GM23338 (cell line): ENCODE measurements around the gene PCDHGA4.
"Not testable (repeated sequence)": the region's sequence is repeated elsewhere in the genome, so short reads cannot be mapped to it uniquely, and the experiment has no call there.

Experiments
- CREB1 ChIP-seq: fragments of 250-450 bp; sonication (Bioruptor Pico); IDR thresholded peaks from 2 replicates; pipeline ENCODE4 v1.5.0; 2020; ENCODE audit warnings: low read depth, mild to moderate bottlenecking, moderate library complexity
- EZH2 ChIP-seq: fragments of 200-600 bp; sonication (generic); IDR thresholded peaks from one replicate; pipeline ENCODE4 v1.8.0; 2017; ENCODE audit warnings: antibody characterized with exemption, mild to moderate bottlenecking, low read depth; ENCODE audit not compliant: unreplicated experiment
- EZH2phosphoT487 ChIP-seq: fragments of 200-600 bp; sonication (generic); IDR thresholded peaks from one replicate; pipeline ENCODE4 v1.8.1; 2018; ENCODE audit warnings: antibody characterized with exemption; ENCODE audit not compliant: unreplicated experiment
- JUNB ChIP-seq: IDR thresholded peaks from one replicate; pipeline ENCODE4 v1.6.1; 2016; ENCODE audit warnings: antibody characterized with exemption; ENCODE audit not compliant: unreplicated experiment
- NANOG ChIP-seq: IDR thresholded peaks from 2 replicates; pipeline ENCODE4 v1.6.1; 2016; ENCODE audit warnings: antibody characterized with exemption, borderline replicate concordance
- POLR2AphosphoS5 ChIP-seq: IDR thresholded peaks from 2 replicates; pipeline ENCODE4 v1.6.1; 2016; ENCODE audit warnings: antibody characterized with exemption, low read depth
- STAT1 ChIP-seq: IDR thresholded peaks from one replicate; pipeline ENCODE4 v1.6.1; 2016; ENCODE audit warnings: antibody characterized with exemption; ENCODE audit not compliant: unreplicated experiment
- ZNF114 ChIP-seq: fragments of 250-450 bp; sonication (Bioruptor Pico); IDR thresholded peaks from 2 replicates; pipeline ENCODE4 v1.5.0; 2020; ENCODE audit warnings: mild to moderate bottlenecking, moderate library complexity
- ZNF331 ChIP-seq: fragments of 250-450 bp; sonication (Bioruptor Pico); IDR thresholded peaks from 2 replicates; pipeline ENCODE4 v1.5.0; 2020; ENCODE audit warnings: low read depth, mild to moderate bottlenecking, moderate library complexity
- TF ChIP-seq, protein P1 (sequence below), 2 experiments: fragments of 200-600 bp in 1 of 2; sonication (generic) in 1 of 2; conservative IDR thresholded peaks; 2 replicates each; pipeline versions ENCODE4 v1.5.1 to v1.6.1; 2016 to 2017; ENCODE audit warnings: antibody characterized with exemption in 2 of 2, low read depth in 2 of 2, mild to moderate bottlenecking in 2 of 2, moderate library complexity in 1 of 2
- TF ChIP-seq, protein P2 (sequence below): IDR thresholded peaks from one replicate; pipeline ENCODE4 v1.6.1; 2018; ENCODE audit warnings: antibody characterized with exemption; ENCODE audit not compliant: unreplicated experiment
- TF ChIP-seq, protein P3 (sequence below): fragments of 250-450 bp; sonication (Bioruptor Pico); IDR thresholded peaks from 2 replicates; pipeline ENCODE4 v1.5.0; 2020; ENCODE audit warnings: mild to moderate bottlenecking, moderate library complexity
- TF ChIP-seq, protein P4 (sequence below): IDR thresholded peaks from 2 replicates; pipeline ENCODE4 v1.6.1; 2016; ENCODE audit warnings: antibody characterized with exemption

DNA sequence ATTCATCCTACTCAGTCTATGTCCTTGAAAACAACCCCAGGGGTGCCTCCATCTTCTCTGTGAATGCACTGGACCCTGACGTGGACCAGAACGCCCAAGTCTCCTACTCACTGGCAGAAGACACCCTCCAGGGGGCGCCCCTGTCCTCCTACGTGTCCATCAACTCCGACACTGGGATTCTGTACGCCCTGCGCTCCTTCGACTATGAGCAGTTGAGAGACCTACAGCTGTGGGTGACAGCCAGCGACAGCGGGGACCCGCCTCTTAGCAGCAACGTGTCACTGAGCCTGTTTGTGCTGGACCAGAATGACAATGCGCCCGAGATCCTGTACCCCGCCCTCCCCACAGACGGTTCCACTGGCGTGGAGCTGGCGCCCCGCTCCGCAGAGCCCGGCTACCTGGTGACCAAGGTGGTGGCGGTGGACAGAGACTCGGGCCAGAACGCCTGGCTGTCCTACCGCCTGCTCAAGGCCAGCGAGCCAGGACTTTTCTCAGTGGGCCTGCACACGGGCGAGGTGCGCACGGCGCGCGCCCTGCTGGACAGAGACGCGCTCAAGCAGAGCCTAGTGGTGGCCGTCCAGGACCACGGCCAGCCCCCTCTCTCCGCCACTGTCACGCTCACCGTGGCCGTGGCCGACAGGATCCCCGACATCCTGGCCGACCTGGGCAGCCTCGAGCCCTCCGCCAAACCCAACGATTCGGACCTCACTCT lies 20.8 kb downstream of the PCDHGA4 start:
- TF ChIP-seq, protein P1, sequence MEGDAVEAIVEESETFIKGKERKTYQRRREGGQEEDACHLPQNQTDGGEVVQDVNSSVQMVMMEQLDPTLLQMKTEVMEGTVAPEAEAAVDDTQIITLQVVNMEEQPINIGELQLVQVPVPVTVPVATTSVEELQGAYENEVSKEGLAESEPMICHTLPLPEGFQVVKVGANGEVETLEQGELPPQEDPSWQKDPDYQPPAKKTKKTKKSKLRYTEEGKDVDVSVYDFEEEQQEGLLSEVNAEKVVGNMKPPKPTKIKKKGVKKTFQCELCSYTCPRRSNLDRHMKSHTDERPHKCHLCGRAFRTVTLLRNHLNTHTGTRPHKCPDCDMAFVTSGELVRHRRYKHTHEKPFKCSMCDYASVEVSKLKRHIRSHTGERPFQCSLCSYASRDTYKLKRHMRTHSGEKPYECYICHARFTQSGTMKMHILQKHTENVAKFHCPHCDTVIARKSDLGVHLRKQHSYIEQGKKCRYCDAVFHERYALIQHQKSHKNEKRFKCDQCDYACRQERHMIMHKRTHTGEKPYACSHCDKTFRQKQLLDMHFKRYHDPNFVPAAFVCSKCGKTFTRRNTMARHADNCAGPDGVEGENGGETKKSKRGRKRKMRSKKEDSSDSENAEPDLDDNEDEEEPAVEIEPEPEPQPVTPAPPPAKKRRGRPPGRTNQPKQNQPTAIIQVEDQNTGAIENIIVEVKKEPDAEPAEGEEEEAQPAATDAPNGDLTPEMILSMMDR (conservative IDR thresholded peaks at IDR 0.05; ENCODE audit: low read depth in 2 of 2) = peak; percentile 50 to 51
- TF ChIP-seq, protein P2, sequence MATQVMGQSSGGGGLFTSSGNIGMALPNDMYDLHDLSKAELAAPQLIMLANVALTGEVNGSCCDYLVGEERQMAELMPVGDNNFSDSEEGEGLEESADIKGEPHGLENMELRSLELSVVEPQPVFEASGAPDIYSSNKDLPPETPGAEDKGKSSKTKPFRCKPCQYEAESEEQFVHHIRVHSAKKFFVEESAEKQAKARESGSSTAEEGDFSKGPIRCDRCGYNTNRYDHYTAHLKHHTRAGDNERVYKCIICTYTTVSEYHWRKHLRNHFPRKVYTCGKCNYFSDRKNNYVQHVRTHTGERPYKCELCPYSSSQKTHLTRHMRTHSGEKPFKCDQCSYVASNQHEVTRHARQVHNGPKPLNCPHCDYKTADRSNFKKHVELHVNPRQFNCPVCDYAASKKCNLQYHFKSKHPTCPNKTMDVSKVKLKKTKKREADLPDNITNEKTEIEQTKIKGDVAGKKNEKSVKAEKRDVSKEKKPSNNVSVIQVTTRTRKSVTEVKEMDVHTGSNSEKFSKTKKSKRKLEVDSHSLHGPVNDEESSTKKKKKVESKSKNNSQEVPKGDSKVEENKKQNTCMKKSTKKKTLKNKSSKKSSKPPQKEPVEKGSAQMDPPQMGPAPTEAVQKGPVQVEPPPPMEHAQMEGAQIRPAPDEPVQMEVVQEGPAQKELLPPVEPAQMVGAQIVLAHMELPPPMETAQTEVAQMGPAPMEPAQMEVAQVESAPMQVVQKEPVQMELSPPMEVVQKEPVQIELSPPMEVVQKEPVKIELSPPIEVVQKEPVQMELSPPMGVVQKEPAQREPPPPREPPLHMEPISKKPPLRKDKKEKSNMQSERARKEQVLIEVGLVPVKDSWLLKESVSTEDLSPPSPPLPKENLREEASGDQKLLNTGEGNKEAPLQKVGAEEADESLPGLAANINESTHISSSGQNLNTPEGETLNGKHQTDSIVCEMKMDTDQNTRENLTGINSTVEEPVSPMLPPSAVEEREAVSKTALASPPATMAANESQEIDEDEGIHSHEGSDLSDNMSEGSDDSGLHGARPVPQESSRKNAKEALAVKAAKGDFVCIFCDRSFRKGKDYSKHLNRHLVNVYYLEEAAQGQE = not testable (repeated sequence)
- TF ChIP-seq, protein P3, sequence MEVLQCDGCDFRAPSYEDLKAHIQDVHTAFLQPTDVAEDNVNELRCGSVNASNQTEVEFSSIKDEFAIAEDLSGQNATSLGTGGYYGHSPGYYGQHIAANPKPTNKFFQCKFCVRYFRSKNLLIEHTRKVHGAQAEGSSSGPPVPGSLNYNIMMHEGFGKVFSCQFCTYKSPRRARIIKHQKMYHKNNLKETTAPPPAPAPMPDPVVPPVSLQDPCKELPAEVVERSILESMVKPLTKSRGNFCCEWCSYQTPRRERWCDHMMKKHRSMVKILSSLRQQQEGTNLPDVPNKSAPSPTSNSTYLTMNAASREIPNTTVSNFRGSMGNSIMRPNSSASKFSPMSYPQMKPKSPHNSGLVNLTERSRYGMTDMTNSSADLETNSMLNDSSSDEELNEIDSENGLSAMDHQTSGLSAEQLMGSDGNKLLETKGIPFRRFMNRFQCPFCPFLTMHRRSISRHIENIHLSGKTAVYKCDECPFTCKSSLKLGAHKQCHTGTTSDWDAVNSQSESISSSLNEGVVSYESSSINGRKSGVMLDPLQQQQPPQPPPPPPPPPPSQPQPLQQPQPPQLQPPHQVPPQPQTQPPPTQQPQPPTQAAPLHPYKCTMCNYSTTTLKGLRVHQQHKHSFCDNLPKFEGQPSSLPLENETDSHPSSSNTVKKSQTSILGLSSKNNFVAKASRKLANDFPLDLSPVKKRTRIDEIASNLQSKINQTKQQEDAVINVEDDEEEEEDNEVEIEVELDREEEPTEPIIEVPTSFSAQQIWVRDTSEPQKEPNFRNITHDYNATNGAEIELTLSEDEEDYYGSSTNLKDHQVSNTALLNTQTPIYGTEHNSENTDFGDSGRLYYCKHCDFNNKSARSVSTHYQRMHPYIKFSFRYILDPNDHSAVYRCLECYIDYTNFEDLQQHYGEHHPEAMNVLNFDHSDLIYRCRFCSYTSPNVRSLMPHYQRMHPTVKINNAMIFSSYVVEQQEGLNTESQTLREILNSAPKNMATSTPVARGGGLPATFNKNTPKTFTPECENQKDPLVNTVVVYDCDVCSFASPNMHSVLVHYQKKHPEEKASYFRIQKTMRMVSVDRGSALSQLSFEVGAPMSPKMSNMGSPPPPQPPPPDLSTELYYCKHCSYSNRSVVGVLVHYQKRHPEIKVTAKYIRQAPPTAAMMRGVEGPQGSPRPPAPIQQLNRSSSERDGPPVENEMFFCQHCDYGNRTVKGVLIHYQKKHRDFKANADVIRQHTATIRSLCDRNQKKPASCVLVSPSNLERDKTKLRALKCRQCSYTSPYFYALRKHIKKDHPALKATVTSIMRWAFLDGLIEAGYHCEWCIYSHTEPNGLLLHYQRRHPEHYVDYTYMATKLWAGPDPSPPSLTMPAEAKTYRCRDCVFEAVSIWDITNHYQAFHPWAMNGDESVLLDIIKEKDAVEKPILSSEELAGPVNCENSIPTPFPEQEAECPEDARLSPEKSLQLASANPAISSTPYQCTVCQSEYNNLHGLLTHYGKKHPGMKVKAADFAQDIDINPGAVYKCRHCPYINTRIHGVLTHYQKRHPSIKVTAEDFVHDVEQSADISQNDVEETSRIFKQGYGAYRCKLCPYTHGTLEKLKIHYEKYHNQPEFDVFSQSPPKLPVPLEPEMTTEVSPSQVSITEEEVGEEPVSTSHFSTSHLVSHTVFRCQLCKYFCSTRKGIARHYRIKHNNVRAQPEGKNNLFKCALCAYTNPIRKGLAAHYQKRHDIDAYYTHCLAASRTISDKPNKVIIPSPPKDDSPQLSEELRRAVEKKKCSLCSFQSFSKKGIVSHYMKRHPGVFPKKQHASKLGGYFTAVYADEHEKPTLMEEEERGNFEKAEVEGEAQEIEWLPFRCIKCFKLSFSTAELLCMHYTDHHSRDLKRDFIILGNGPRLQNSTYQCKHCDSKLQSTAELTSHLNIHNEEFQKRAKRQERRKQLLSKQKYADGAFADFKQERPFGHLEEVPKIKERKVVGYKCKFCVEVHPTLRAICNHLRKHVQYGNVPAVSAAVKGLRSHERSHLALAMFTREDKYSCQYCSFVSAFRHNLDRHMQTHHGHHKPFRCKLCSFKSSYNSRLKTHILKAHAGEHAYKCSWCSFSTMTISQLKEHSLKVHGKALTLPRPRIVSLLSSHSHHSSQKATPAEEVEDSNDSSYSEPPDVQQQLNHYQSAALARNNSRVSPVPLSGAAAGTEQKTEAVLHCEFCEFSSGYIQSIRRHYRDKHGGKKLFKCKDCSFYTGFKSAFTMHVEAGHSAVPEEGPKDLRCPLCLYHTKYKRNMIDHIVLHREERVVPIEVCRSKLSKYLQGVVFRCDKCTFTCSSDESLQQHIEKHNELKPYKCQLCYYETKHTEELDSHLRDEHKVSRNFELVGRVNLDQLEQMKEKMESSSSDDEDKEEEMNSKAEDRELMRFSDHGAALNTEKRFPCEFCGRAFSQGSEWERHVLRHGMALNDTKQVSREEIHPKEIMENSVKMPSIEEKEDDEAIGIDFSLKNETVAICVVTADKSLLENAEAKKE (CRISPR knock-in tag) = not testable (repeated sequence)
- TF ChIP-seq POLR2AphosphoS5; EZH2; CREB1 (CRISPR knock-in tag); ZNF331 (CRISPR knock-in tag); EZH2phosphoT487; JUNB; ZNF114 (CRISPR knock-in tag); STAT1; NANOG: not testable (repeated sequence)
- TF ChIP-seq, protein P4, sequence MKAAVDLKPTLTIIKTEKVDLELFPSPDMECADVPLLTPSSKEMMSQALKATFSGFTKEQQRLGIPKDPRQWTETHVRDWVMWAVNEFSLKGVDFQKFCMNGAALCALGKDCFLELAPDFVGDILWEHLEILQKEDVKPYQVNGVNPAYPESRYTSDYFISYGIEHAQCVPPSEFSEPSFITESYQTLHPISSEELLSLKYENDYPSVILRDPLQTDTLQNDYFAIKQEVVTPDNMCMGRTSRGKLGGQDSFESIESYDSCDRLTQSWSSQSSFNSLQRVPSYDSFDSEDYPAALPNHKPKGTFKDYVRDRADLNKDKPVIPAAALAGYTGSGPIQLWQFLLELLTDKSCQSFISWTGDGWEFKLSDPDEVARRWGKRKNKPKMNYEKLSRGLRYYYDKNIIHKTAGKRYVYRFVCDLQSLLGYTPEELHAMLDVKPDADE = not testable (repeated sequence)
